SU-DHL-6 (cell line): ENCODE data around the gene CKMT1B.
"Not testable (repeated sequence)": the region's sequence is repeated elsewhere in the genome, so short reads cannot be mapped to it uniquely, and the experiment has no call there.

ENCODE experiments used
- EZH2phosphoT487 ChIP-seq: fragments of 200-600 bp; sonication (generic), shearing (Covaris generic); conservative IDR thresholded peaks from 2 replicates; pipeline ENCODE4 v1.6.1; 2018; ENCODE audit warnings: mild to moderate bottlenecking, antibody characterized with exemption, low read length, moderate library complexity, mixed read lengths
- TF ChIP-seq, protein P1 (sequence below): fragments of 200-600 bp; sonication (generic); IDR thresholded peaks from one replicate; pipeline ENCODE4 v1.5.1; 2017; ENCODE audit warnings: antibody characterized with exemption, mild to moderate bottlenecking, low read length, moderate library complexity; ENCODE audit not compliant: insufficient read depth, poor library complexity, severe bottlenecking

DNA sequence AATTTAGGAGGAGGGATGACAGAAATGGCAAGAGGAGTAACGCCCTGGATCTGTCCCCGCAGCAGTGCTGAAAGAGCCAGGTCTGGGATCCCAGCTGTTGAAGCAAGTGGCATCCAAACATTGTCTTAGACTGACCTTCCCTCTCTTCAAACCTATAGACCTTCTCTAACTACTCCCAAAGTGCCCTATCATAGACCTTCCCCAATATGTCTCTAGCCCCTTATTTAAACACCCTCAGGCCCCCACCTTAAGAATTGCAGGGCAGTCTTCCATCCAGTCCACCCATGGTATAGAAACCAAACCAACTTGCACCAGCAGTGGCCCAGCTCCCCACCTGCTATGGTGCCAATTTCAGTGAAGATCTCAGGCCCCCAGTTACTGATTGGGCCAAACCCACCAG is 6.4 kb downstream of the CKMT1B start:
- TF ChIP-seq, protein P1, sequence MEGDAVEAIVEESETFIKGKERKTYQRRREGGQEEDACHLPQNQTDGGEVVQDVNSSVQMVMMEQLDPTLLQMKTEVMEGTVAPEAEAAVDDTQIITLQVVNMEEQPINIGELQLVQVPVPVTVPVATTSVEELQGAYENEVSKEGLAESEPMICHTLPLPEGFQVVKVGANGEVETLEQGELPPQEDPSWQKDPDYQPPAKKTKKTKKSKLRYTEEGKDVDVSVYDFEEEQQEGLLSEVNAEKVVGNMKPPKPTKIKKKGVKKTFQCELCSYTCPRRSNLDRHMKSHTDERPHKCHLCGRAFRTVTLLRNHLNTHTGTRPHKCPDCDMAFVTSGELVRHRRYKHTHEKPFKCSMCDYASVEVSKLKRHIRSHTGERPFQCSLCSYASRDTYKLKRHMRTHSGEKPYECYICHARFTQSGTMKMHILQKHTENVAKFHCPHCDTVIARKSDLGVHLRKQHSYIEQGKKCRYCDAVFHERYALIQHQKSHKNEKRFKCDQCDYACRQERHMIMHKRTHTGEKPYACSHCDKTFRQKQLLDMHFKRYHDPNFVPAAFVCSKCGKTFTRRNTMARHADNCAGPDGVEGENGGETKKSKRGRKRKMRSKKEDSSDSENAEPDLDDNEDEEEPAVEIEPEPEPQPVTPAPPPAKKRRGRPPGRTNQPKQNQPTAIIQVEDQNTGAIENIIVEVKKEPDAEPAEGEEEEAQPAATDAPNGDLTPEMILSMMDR = not testable (repeated sequence)
- TF ChIP-seq EZH2phosphoT487 = not testable (repeated sequence)
